ENCODE data around the gene FRZB. TPM values are rescaled to one million over a fixed set of nuclear protein-coding genes. Genes with fewer than 3 reads are reported as not detected.
"Not testable (repeated sequence)": the region's sequence is repeated elsewhere in the genome, so short reads cannot be mapped to it uniquely, and the experiment has no call there.

The FRZB gene
- total RNA-seq, 4 donors from 2014 or later, result 1.6 to 20.4 (median 12.0) TPM

DNA sequence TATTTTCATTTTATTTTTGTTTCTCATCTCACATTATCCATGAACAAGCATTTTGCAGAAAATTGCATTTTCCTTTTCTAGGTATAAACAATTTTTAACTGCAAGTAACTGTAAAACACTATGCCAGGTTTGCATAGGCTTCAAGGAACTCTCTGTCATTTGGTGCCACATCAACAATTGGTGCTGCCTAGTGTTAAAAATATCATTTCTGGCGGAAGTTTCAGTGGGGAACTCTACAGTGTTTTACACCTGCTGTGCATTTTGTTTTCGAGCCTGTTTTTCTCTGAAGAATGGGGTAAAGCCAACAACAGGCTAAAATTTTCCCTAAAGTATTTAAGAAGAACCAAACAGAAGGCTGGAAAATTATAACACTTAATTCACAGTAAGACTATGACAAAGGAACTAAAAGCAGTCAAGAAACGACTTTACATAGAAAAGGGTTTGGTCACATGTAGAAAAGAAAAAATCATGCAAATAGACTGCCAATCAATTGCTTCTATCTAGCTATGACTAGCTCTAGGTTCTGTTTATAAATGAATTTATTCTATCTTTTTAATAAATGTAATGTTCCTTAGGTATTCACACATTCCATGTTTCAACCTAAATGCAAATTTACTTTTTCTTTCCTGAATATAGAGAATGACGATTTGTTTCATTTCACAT lies 21.4 kb upstream of the FRZB start:
- intact Hi-C loops (cut with DNase I; ENCODE audit: low total_unique reads), result no loop called here
- no peak for TF ChIP-seq POLR2A (IDR thresholded peaks at IDR 0.05)
- TF ChIP-seq, protein P1, sequence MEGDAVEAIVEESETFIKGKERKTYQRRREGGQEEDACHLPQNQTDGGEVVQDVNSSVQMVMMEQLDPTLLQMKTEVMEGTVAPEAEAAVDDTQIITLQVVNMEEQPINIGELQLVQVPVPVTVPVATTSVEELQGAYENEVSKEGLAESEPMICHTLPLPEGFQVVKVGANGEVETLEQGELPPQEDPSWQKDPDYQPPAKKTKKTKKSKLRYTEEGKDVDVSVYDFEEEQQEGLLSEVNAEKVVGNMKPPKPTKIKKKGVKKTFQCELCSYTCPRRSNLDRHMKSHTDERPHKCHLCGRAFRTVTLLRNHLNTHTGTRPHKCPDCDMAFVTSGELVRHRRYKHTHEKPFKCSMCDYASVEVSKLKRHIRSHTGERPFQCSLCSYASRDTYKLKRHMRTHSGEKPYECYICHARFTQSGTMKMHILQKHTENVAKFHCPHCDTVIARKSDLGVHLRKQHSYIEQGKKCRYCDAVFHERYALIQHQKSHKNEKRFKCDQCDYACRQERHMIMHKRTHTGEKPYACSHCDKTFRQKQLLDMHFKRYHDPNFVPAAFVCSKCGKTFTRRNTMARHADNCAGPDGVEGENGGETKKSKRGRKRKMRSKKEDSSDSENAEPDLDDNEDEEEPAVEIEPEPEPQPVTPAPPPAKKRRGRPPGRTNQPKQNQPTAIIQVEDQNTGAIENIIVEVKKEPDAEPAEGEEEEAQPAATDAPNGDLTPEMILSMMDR (IDR thresholded peaks at IDR 0.05), result no peak
- no peak for DNase-seq (ENCODE audit: low spot score in 2 of 2)
- WGBS, 2 donors, result 87 to 89% methylated on average over 4 of the region's 4 CpGs
- no peak overlapping the region for H3K4me3 ChIP-seq (ENCODE audit: low read depth, poor library complexity, severe bottlenecking)

DNA sequence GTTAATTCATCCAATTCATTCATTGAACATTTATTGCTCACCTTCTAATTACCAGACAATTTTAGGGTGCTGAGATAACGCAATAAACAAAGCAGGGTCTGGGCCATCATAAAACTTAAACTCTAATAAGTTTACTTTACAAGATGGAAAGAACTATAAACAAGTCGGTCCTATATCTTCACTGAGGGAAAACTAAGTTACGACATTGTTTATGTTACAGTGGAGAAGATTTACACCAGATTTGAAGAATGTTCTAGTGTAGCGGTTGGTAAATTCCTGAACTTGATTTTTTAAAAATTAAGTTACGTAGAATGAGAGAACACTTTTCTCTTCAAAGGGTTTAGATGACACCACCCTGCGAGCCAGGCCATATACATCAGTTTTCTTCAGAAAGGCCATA lies 20.7 kb upstream of the FRZB start:
- 72 to 78% methylated on average over 6 of the region's 6 CpGs for WGBS, 2 donors
- intact Hi-C loops (cut with DNase I; ENCODE audit: low total_unique reads), result no loop called here
- TF ChIP-seq POLR2A (IDR thresholded peaks at IDR 0.05), result no peak
- TF ChIP-seq, protein P1 (IDR thresholded peaks at IDR 0.05), result no peak
- DNase-seq (ENCODE audit: low spot score in 2 of 2), result no peak
- H3K4me3 ChIP-seq (ENCODE audit: low read depth, poor library complexity, severe bottlenecking), result no peak overlapping the region

DNA sequence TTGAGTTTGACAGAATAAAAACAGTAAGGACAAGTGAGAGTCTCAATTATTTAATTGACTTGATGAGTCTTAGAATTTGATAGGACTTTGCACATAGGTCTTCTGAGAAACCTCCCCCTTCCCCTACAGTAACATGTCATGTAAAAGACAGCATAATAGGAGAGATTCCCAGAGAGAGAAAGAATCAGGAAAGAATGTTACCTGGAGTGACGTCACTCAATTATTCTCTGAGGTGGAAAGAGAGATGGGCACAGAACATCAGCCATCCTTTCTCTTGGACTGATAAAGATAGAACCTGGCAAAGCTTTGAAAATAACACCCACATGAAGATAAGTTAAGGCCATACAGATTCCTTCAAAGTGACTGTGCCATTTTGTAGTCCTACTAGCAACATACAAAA lies 19.3 kb upstream of the FRZB start:
- intact Hi-C loops (cut with DNase I; ENCODE audit: low total_unique reads), result no loop called here
- no peak for DNase-seq (ENCODE audit: low spot score in 2 of 2)
- H3K4me3 ChIP-seq (ENCODE audit: low read depth, poor library complexity, severe bottlenecking), result no peak overlapping the region
- TF ChIP-seq POLR2A (IDR thresholded peaks at IDR 0.05), result no peak
- TF ChIP-seq, protein P1 (IDR thresholded peaks at IDR 0.05), result no peak
- WGBS, 2 donors, result 97% methylated on average over 1 of the region's 1 CpG

DNA sequence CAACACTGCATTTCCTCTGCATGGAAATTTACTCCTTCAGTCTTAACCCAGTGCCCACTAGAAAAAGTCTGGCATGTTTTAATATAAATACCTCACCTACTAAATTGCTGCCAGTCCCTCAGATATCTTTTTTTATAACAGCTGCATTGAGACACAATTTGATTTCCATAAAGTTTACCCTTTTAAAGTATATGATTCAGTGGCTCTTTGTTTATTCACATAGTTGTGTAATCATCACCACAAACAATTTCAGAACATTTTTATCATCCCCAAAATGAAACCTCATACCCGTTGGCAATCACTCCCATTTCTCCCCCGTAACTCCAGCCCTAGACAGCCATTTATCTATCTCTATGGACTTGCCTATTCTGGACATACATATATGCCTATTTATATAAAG lies 17.0 kb upstream of the FRZB start:
- 73 to 78% methylated on average over 2 of the region's 2 CpGs for WGBS, 2 donors
- TF ChIP-seq, protein P1 (IDR thresholded peaks at IDR 0.05), result no peak
- DNase-seq (ENCODE audit: low spot score in 2 of 2), result no peak
- H3K4me3 ChIP-seq (ENCODE audit: low read depth, poor library complexity, severe bottlenecking), result no peak overlapping the region
- intact Hi-C loops (cut with DNase I; ENCODE audit: low total_unique reads), result no loop called here

DNA sequence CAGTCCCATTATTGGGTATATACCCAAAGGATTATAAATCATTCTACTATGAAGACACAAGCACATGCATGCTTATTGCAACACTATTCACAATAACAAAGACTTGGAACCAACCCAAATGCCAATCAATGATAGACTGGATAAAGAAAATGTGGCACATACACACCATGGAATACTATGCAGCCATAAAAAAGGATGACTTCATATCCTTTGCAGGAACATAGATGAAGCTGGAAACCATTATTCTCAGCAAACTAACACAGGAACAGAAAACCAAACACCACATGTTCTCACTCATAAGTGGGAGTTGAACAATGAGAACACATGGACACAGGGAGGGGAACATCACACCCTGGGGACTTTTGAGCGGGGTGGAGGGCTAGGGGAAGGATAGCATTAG lies 13.7 kb upstream of the FRZB start:
- H3K4me3 ChIP-seq (ENCODE audit: low read depth, poor library complexity, severe bottlenecking); DNase-seq (ENCODE audit: low spot score in 2 of 2); intact Hi-C loops (cut with DNase I; ENCODE audit: low total_unique reads): not testable (repeated sequence)
- WGBS, 2 donors, result 88 to 95% methylated on average over 1 of the region's 1 CpG

DNA sequence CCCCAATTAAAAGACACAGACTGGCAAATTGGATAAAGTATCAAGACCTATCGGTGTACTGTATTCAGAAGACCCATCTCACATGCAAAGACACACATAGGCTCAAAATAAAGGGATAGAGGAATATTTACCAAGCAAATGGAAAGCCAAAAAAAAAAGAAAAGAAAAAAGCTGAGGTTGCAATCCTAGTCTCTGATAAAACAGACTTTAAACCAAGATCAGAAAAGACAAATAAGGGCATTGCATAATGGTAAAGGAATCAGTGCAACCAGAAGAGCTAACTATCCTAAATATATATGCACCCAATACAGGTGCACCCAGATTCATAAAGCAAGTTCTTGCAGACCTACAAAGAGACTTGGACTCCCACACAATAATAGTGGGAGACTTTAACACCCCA lies 10.2 kb upstream of the FRZB start:
- intact Hi-C loops (cut with DNase I; ENCODE audit: low total_unique reads); DNase-seq (ENCODE audit: low spot score in 2 of 2); H3K4me3 ChIP-seq (ENCODE audit: low read depth, poor library complexity, severe bottlenecking): not testable (repeated sequence)
- WGBS, 2 donors, result 91 to 95% methylated on average over 1 of the region's 1 CpG

DNA sequence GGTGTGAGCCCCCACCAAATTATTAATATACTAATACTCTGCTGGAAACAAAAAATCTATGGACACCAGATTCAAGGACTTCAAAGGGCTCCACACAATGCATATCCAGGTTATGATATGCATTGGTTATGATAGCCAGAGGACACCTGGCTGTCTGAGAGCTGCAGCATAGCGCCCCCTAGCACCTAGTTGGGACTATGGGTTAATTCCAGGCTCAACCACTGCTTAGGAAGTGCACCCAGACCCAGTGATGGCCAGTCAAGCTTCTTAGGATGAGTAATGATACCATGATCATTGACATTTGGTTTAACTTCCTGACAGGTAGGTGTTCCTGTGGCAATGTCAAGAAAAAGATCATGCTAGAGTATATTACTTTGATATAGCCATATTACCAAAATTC lies 3.8 kb upstream of the FRZB start:
- WGBS, 2 donors, result 7 to 13% methylated on average over 1 of the region's 1 CpG
- intact Hi-C loops (cut with DNase I; ENCODE audit: low total_unique reads), result no loop called here
- DNase-seq (ENCODE audit: low spot score in 2 of 2), result no peak
- H3K4me3 ChIP-seq (ENCODE audit: low read depth, poor library complexity, severe bottlenecking), result no peak overlapping the region
- TF ChIP-seq POLR2A (IDR thresholded peaks at IDR 0.05), result no peak
- TF ChIP-seq, protein P1 (IDR thresholded peaks at IDR 0.05), result no peak

Measured in lower leg skin (tissue), 4 donors.